A673 (cell line): Measurements from ENCODE around the gene CEP170B. TPM values are rescaled to one million over a fixed set of nuclear protein-coding genes. Genes with fewer than 3 reads are reported as not detected.
"Not testable (repeated sequence)": the region's sequence is repeated elsewhere in the genome, so short reads cannot be mapped to it uniquely, and the experiment has no call there.

Experiments
- BruUV-seq: library from RNA; stranded (reverse); fragments of 400-500 nt; replicated peaks from 2 replicates; lab custom pipeline; 2021; lab: Mats Ljungman, UMichigan
- CTCF ChIA-PET: fragments of 300-600 bp; sonication (Branson Sonifier 250); formaldehyde crosslinking; loops from one replicate; lab custom pipeline; 2022; ENCODE audit warnings: antibody characterized with exemption; lab: Charles Lee
- POLR2A ChIA-PET: fragments of 300-600 bp; sonication (Branson Sonifier 250); formaldehyde crosslinking; loops from one replicate; lab custom pipeline; 2022; ENCODE audit warnings: antibody characterized with exemption; ENCODE audit not compliant: low non-redundant PET; lab: Charles Lee
- DNase-seq: peaks from one replicate; pipeline ENCODE4 v3.0.0-alpha.2; 2015; ENCODE audit warnings: low spot score
- H3K27ac ChIP-seq: fragments of 200-600 bp; sonication (generic); 2 replicates; pipeline ENCODE4 v1.5.1; 2016; ENCODE audit warnings: mixed run types, low read depth, mild to moderate bottlenecking, mixed read lengths, antibody characterized with exemption, low read length; ENCODE audit not compliant: poor library complexity, severe bottlenecking
- H3K27me3 ChIP-seq: fragments of 200-600 bp; sonication (generic); replicated peaks from 2 replicates; pipeline ENCODE4 v1.6.1; 2017; ENCODE audit warnings: mixed run types, low read depth, mild to moderate bottlenecking, mixed read lengths, antibody characterized with exemption, low read length; ENCODE audit not compliant: insufficient read depth, poor library complexity
- H3K36me3 ChIP-seq: fragments of 200-600 bp; sonication (generic); 2 replicates; pipeline ENCODE4 v1.6.1; 2016; ENCODE audit warnings: mixed run types, mild to moderate bottlenecking, mixed read lengths, antibody characterized with exemption, low read length; ENCODE audit not compliant: insufficient read depth, poor library complexity, severe bottlenecking
- H3K4me1 ChIP-seq: fragments of 200-600 bp; sonication (generic); 2 replicates; pipeline ENCODE4 v1.6.1; 2017; ENCODE audit warnings: mixed run types, mild to moderate bottlenecking, mixed read lengths, antibody characterized with exemption, low read length; ENCODE audit not compliant: insufficient read depth, poor library complexity, severe bottlenecking
- H3K4me3 ChIP-seq: fragments of 200-600 bp; sonication (generic); 2 replicates; pipeline ENCODE4 v1.5.1; 2016; ENCODE audit warnings: low read depth, mixed run types, mild to moderate bottlenecking, mixed read lengths, low read length; ENCODE audit not compliant: poor library complexity, severe bottlenecking
- H3K9me3 ChIP-seq: fragments of 200-600 bp; sonication (generic); 2 replicates; pipeline ENCODE4 v1.6.1; 2016; ENCODE audit warnings: mixed run types, low read depth, mild to moderate bottlenecking, mixed read lengths, antibody characterized with exemption, low read length; ENCODE audit not compliant: poor library complexity, severe bottlenecking
- EZH2 ChIP-seq: fragments of 200-600 bp; sonication (generic); IDR thresholded peaks from 2 replicates; pipeline ENCODE4 v1.6.1; 2017; ENCODE audit warnings: borderline replicate concordance, low read depth, mild to moderate bottlenecking, mixed read lengths, antibody characterized with exemption, low read length; ENCODE audit not compliant: poor library complexity, severe bottlenecking
- intact Hi-C: fragments of 100-400 bp; cut with micrococcal nuclease; formaldehyde crosslinking; loops from one replicate; pipeline ENCODE4 v1.10.0; 2022; ENCODE audit not compliant: unreplicated experiment
- total RNA-seq: library from RNA; stranded (reverse); gene quantifications from 2 replicates; pipeline ENCODE4 v1.2.3, GENCODE V29; 2021
- TF ChIP-seq, protein P1 (sequence below): fragments of 300-800, 200-600 bp; sonication (generic); conservative IDR thresholded peaks from 2 replicates; pipeline ENCODE4 v1.5.1; 2017; ENCODE audit warnings: low read depth, mild to moderate bottlenecking, antibody characterized with exemption, low read length, moderate library complexity, mixed read lengths

Gene CEP170B
- total RNA-seq, 1 experiment from 2014 or later, result 20.8 TPM

DNA sequence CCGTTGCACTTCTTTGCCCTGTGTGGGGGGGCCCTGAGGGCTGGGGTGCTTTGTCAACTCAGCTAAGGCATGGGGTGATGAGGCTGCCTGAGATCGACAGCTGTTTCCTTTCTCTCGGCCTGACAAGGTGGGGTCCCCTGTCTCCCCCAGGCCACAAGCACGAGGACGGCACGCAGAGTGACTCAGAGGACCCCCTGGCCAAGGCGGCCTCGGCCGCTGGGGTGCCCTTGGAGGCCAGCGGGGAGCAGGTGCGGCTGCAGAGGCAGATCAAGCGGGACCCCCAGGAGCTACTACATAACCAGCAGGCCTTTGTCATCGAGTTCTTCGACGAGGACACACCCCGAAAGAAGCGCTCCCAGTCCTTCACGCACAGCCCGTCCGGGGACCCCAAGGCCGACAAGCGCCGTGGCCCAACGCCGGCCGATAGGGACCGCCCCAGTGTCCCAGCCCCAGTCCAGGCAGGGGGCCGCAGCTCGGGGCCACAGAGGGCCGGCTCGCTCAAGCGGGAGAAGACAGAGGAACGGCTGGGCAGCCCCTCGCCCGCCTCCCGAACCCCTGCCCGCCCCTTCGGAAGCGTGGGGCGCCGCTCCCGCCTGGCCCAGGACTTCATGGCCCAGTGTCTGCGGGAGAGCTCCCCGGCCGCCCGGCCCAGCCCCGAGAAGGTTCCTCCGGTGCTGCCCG lies 18.8 kb downstream of the CEP170B start:
- ChIA-PET CTCF (no interaction called here), POLR2A (no interaction called here)
- DNase-seq, result no peak

GRCh38 chr14:104884381-104884780 lies 19.3 kb downstream of the CEP170B start:
- BruUV-seq, H3K36me3 ChIP-seq, H3K27ac ChIP-seq, H3K4me1 ChIP-seq, H3K9me3 ChIP-seq, DNase-seq, H3K4me3 ChIP-seq, H3K27me3 ChIP-seq, intact Hi-C loops, CTCF ChIA-PET, POLR2A ChIA-PET: not testable (repeated sequence)

More for the DNA sequence above, 18.8 kb downstream of the CEP170B start:
- TF ChIP-seq EZH2, result no peak
- TF ChIP-seq, protein P1, sequence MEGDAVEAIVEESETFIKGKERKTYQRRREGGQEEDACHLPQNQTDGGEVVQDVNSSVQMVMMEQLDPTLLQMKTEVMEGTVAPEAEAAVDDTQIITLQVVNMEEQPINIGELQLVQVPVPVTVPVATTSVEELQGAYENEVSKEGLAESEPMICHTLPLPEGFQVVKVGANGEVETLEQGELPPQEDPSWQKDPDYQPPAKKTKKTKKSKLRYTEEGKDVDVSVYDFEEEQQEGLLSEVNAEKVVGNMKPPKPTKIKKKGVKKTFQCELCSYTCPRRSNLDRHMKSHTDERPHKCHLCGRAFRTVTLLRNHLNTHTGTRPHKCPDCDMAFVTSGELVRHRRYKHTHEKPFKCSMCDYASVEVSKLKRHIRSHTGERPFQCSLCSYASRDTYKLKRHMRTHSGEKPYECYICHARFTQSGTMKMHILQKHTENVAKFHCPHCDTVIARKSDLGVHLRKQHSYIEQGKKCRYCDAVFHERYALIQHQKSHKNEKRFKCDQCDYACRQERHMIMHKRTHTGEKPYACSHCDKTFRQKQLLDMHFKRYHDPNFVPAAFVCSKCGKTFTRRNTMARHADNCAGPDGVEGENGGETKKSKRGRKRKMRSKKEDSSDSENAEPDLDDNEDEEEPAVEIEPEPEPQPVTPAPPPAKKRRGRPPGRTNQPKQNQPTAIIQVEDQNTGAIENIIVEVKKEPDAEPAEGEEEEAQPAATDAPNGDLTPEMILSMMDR, result no peak
- Histone ChIP-seq H3K4me1 (no peaks in the 10 kb centered on the region), H3K27me3 (no peaks in the 10 kb centered on the region), H3K9me3 (no peaks in the 10 kb centered on the region), H3K4me3 (no peak overlapping the region), H3K36me3 (no peaks in the 10 kb centered on the region), H3K27ac (no peak overlapping the region)
- no TSS peak for BruUV-seq
- intact Hi-C loops, result no loop called here

DNA sequence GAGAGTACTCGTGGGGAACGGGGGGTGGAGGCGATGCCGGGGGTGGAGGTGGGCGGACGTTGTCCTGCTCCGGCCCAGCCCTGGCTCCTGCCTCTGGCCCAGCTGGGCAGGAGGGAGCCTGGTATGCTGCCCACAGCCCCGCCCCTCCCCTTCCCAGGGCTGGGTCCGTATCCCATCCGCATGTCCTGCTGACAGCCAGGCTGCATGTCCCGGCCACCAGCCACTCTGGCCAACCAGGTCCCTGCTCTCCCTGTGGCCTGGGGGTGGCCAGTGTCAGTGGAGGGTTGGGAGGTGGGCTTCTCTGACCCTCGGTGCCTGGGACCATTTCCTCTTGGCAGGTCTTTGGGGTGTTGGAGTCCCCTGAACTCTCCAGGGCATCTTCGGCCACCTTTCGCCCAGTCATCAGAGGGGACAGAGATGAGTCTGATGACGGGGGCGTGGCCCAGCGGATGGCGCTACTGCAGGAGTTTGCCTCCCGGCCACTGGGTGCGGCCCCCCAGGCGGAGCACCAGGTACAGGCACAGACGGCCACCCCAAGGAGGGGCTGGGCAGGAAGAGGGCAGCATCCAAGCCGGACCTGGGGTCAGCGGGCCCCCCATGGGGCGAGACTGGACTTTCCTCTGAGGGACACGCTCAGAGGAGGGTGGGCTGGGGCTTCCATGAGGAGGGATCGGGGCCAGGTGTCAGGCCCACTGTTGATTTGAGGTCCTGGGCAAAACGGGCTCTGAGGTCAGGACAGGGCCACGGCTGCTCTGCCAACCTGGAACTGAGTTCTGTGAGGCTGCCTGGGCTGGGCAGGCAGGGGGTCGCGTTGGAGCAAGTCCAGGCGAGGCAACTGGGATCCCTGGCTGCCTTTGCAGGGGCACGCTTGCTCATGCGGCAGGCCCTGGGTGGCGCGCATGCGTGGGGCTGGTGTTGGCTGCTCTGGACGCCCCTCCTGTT lies 20.2 kb downstream of the CEP170B start:
- H3K27ac ChIP-seq, result no peak overlapping the region
- CTCF ChIA-PET, result no interaction called here
- no TSS peak for BruUV-seq
- POLR2A ChIA-PET, result no interaction called here
- intact Hi-C loops, result no loop called here
- H3K27me3 ChIP-seq, result no peaks in the 10 kb centered on the region
- H3K9me3 ChIP-seq, result no peaks in the 10 kb centered on the region
- H3K4me1 ChIP-seq, result no peaks in the 10 kb centered on the region
- H3K4me3 ChIP-seq, result no peak overlapping the region
- no peaks in the 10 kb centered on the region for H3K36me3 ChIP-seq
- TF ChIP-seq EZH2, result no peak
- TF ChIP-seq, protein P1, result no peak
- no peak for DNase-seq
